ENCODE measurements around the gene ZNF507.

DNA sequence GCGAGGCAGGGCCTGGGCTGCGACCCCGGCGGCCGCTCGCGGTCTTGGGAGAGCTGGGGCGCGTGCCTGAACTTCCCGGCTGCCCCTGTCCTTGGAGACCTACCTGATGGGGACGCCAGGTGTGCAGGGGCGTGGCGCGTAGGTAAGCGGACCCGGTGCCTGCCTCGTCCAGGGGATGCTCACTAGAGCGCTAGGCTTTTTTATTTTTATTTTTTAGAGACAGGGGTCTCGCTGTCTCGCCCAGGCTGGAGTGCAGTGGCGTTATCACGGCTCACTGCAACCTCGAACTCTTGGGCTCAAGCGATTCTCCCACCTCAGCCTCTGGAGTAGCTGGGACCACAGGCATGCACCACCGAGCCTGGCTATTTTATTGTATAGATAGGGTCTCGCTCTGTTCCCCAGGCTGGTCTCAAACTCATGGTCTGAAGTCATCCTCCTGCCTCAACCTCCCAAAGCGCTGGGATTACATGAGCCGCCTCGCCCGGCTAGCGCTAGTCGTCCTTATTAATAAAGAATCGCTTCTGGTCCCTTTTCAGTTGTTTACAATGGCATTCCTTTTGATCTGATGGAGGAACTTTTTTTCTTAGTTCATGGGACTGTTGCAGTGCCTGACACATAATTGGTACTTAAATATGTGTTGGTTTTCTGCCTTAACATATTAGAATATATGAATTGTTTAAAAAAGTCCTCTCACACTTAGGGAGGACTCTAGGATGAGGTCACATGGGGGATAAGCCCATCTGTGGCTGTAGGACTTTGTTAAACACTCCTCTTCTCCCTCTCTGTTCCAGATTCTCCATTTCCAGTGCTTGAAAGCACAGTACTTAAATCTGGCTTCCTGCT, 61.0 kb downstream of the ZNF507 start:
- peak in 1 of 4 experiments; percentile 3 for TF ChIP-seq CTCF (IDR thresholded peaks at IDR 0.05)
- no peak for TF ChIP-seq POLR2A (IDR thresholded peaks at IDR 0.05)
- TF ChIP-seq POLR2AphosphoS5 (IDR thresholded peaks at IDR 0.05) = no peak
